PC-3 (cell line): ENCODE results near the gene OTOS. TPM values are rescaled to one million over a fixed set of nuclear protein-coding genes. Genes with fewer than 3 reads are reported as not detected.

Experiments
- ATAC-seq: fragments of 200-7000 bp; cut with Tn5 transposase; 2 replicates; pipeline ENCODE4 v1.9.1; 2020; ENCODE audit warnings: mild to moderate bottlenecking, moderate library complexity
- Bru-seq: library from RNA; stranded (reverse); fragments of 400-500 nt; gene quantifications from one replicate; lab custom pipeline; 2021; lab: Mats Ljungman, UMichigan
- BruChase-seq, 2 experiments: library from RNA; stranded (reverse); fragments of 400-500 nt; gene quantifications; one replicate each; lab custom pipeline; 2021; lab: Mats Ljungman, UMichigan
- BruUV-seq: library from RNA; stranded (reverse); fragments of 400-500 nt; replicated peaks from 2 replicates; lab custom pipeline; 2021; lab: Mats Ljungman, UMichigan
- CTCF ChIA-PET: fragments of 300-600 bp; sonication (Branson Sonifier 250); formaldehyde crosslinking; loops from one replicate; lab custom pipeline; 2022; ENCODE audit warnings: antibody characterized with exemption; lab: Charles Lee
- POLR2A ChIA-PET: fragments of 300-600 bp; sonication (Branson Sonifier 250); formaldehyde crosslinking; loops from one replicate; lab custom pipeline; 2022; ENCODE audit warnings: antibody characterized with exemption; ENCODE audit not compliant: unreplicated experiment; lab: Charles Lee
- DNase-seq: peaks from one replicate; pipeline ENCODE4 v3.0.0-alpha.2; 2015
- H2AFZ ChIP-seq: fragments of 300-600 bp; sonication (generic); 2 replicates; pipeline ENCODE4 v1.6.0; 2016; ENCODE audit warnings: antibody characterized with exemption, low read length
- H3F3A ChIP-seq: fragments of 300-600 bp; sonication (generic); one replicate; pipeline ENCODE4 v1.6.0; 2017; ENCODE audit warnings: antibody characterized with exemption, low read length, control low read depth, mild to moderate bottlenecking; ENCODE audit not compliant: unreplicated experiment
- H3K27ac ChIP-seq: fragments of 300-600 bp; sonication (generic); 2 replicates; pipeline ENCODE4 v1.5.1; 2016; ENCODE audit warnings: mild to moderate bottlenecking, low read length
- H3K27me3 ChIP-seq: fragments of 300-600 bp; sonication (generic); 2 replicates; pipeline ENCODE4 v1.6.1; 2016; ENCODE audit warnings: low read length, mixed read lengths
- H3K36me3 ChIP-seq: fragments of 300-600 bp; sonication (generic); 2 replicates; pipeline ENCODE4 v1.6.1; 2016; ENCODE audit warnings: low read depth, mixed run types, low read length, mixed read lengths
- H3K4me1 ChIP-seq: fragments of 300-600 bp; sonication (generic); 2 replicates; pipeline ENCODE4 v1.5.1; 2016; ENCODE audit warnings: low read length; ENCODE audit not compliant: insufficient read depth
- H3K4me2 ChIP-seq: fragments of 300-600 bp; sonication (generic); 2 replicates; pipeline ENCODE4 v1.6.0; 2016; ENCODE audit warnings: low read length
- H3K4me3 ChIP-seq: fragments of 300-600 bp; sonication (generic); 2 replicates; pipeline ENCODE4 v1.5.1; 2016; ENCODE audit warnings: mild to moderate bottlenecking, low read length, mixed read lengths
- H3K79me2 ChIP-seq: fragments of 300-600 bp; sonication (generic); 2 replicates; pipeline ENCODE4 v1.6.1; 2017; ENCODE audit warnings: low read length, mixed read lengths
- H3K9ac ChIP-seq: fragments of 300-600 bp; sonication (generic); 2 replicates; pipeline ENCODE4 v1.6.0; 2016; ENCODE audit warnings: mild to moderate bottlenecking, low read length
- H3K9me2 ChIP-seq: fragments of 300-600 bp; sonication (generic); replicated peaks from 2 replicates; pipeline ENCODE4 v1.6.1; 2016; ENCODE audit warnings: mixed run types, low read length, mixed read lengths
- H3K9me3 ChIP-seq: fragments of 300-600 bp; sonication (generic); 2 replicates; pipeline ENCODE4 v1.6.1; 2016; ENCODE audit warnings: low read length, mixed read lengths
- H4K20me1 ChIP-seq: fragments of 300-600 bp; sonication (generic); 2 replicates; pipeline ENCODE4 v1.6.1; 2016; ENCODE audit warnings: low read length, mixed read lengths
- EZH2 ChIP-seq: fragments of 300-600 bp; sonication (generic); IDR thresholded peaks from one replicate; pipeline ENCODE4 v1.6.1; 2017; ENCODE audit warnings: antibody characterized with exemption, mild to moderate bottlenecking, low read length; ENCODE audit not compliant: unreplicated experiment
- EZH2phosphoT487 ChIP-seq: fragments of 300-600 bp; sonication (generic); IDR thresholded peaks from 2 replicates; pipeline ENCODE4 v1.6.1; 2018; ENCODE audit warnings: mild to moderate bottlenecking, antibody characterized with exemption, low read length, borderline replicate concordance
- intact Hi-C: fragments of 100-400 bp; cut with micrococcal nuclease; formaldehyde crosslinking; loops from 2 replicates; pipeline ENCODE4 v1.9.0; 2023
- long read RNA-seq: library from polyadenylated mRNA; unstranded; transcript quantifications from one replicate; pipeline ENCODE4 v2.0.0, GENCODE V29; 2021; ENCODE audit not compliant: unreplicated experiment
- total RNA-seq: library from RNA; depleted of rRNA; stranded (reverse); fragments of >200 nt; gene quantifications from 2 replicates; pipeline ENCODE4 v1.2.3, GENCODE V29; 2014; rRNA removed
- TF ChIP-seq, protein P1 (sequence below): fragments of 300-600 bp; sonication (generic); conservative IDR thresholded peaks from 2 replicates; pipeline ENCODE4 v1.5.1; 2017; ENCODE audit warnings: antibody characterized with exemption, low read depth, mild to moderate bottlenecking, low read length

The OTOS gene
- total RNA-seq (not detected in 2 replicates), Bru-seq, nascent RNA (not detected), BruChase-seq, experiment 1, labeled RNA remaining after a 6-hour chase (not detected), BruChase-seq, experiment 2, labeled RNA remaining after a 2-hour chase (not detected)
- long read RNA-seq = 0 reads

DNA sequence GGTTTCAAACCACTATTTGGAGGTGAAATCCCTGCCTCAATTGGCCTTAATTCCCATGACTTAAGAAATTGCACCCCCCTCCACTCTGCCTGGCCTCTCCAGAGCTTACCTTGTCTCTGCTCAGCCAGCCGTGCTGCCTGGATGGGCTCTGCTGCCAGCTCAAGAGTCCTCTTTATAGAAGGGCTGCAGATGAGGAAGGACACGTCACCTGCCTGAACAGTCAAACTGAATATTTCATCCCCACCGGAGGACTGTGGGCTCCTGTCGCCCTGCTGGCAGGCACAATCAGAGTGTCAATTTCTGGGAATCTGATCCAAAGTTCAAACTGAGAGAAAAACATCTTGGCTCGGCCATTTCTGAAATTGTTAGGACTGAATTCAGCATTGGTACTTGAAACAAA lies at the start of gene OTOS:
TSS of gene OTOS (minus strand) at position 148 of the 400 bp plus-strand sequence. CDS start 332 bp downstream, outside the sequence.
- Histone ChIP-seq H2AFZ (no peak within 1 kb of the TSS), H3K9me2 (no peaks in the 10 kb centered on the region), H3K4me1 (peaks cover 14% of the 10 kb centered on the region), H4K20me1 (no peaks in the 10 kb centered on the region), H3K27ac (no peak within 1 kb of the TSS), H3K36me3 (no peaks in the 10 kb centered on the region), H3K27me3 (no peaks in the 10 kb centered on the region), H3K4me2 (no peak within 1 kb of the TSS), H3K79me2 (peaks cover 14% of the 10 kb centered on the region), H3K9ac (no peak within 1 kb of the TSS), H3F3A (no peaks in the 10 kb centered on the region), H3K9me3 (no peaks in the 10 kb centered on the region), H3K4me3 (no peak within 1 kb of the TSS)
- CTCF ChIA-PET = no interaction called here
- POLR2A ChIA-PET = no interaction called here
- BruUV-seq = no TSS peak
- intact Hi-C loops = loop anchor here (5.0 kb wide), 1 partner anchor 318 kb away; no protein-coding TSS in a partner anchor
- ATAC-seq (no peak), DNase-seq (no peak)
- TF ChIP-seq EZH2phosphoT487 (no peak), EZH2 (no peak)
- TF ChIP-seq, protein P1, sequence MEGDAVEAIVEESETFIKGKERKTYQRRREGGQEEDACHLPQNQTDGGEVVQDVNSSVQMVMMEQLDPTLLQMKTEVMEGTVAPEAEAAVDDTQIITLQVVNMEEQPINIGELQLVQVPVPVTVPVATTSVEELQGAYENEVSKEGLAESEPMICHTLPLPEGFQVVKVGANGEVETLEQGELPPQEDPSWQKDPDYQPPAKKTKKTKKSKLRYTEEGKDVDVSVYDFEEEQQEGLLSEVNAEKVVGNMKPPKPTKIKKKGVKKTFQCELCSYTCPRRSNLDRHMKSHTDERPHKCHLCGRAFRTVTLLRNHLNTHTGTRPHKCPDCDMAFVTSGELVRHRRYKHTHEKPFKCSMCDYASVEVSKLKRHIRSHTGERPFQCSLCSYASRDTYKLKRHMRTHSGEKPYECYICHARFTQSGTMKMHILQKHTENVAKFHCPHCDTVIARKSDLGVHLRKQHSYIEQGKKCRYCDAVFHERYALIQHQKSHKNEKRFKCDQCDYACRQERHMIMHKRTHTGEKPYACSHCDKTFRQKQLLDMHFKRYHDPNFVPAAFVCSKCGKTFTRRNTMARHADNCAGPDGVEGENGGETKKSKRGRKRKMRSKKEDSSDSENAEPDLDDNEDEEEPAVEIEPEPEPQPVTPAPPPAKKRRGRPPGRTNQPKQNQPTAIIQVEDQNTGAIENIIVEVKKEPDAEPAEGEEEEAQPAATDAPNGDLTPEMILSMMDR = no peak

DNA sequence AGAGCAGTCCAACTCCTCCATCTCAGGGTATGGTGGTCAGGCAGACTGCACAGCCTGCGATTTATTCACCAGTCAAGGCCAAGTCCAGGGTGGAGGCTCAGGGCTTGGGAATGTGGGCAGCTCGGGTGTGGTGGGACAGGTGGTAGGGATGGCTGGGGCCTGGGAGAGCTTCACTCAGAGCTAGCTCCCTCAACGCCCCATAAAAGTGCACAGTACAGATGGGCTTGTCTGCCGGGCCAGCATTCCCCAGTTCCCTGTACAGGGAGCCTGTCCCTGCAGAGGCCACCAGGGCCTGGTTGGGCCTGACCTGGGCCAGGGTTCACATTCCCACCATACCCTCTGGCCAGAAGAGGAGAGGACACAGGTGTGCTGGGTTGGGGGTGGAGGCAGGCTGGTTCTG lies 49.2 kb upstream of the OTOS start:
- Histone ChIP-seq H3K27me3 (peaks cover 98% of the 10 kb centered on the region), H3K36me3 (no peaks in the 10 kb centered on the region)

More for the DNA sequence above, 49.2 kb upstream of the OTOS start:
- Histone ChIP-seq H3K27ac (no peak overlapping the region), H3K79me2 (no peaks in the 10 kb centered on the region), H2AFZ (no peak overlapping the region), H3K9ac (no peak overlapping the region), H3K4me1 (no peaks in the 10 kb centered on the region), H3K4me3 (no peak overlapping the region), H3F3A (no peaks in the 10 kb centered on the region), H3K9me3 (peaks cover 4% of the 10 kb centered on the region; the same call in 1 of the 2 replicates), H4K20me1 (no peaks in the 10 kb centered on the region), H3K9me2 (no peaks in the 10 kb centered on the region), H3K4me2 (no peak overlapping the region)
- no peak for ATAC-seq
- TF ChIP-seq, protein P1 = no peak
- no peak for TF ChIP-seq EZH2
- no peak for TF ChIP-seq EZH2phosphoT487
- DNase-seq = no peak
- no TSS peak for BruUV-seq
- intact Hi-C loops = no loop called here
- ChIA-PET CTCF (interaction anchor here (0.6 kb wide), 1 partner anchor 46 kb away, joined by 3 read pairs; no protein-coding TSS in a partner anchor), POLR2A (no interaction called here)
